Measurements from ENCODE around the gene TLN1.

Gene TLN1

DNA sequence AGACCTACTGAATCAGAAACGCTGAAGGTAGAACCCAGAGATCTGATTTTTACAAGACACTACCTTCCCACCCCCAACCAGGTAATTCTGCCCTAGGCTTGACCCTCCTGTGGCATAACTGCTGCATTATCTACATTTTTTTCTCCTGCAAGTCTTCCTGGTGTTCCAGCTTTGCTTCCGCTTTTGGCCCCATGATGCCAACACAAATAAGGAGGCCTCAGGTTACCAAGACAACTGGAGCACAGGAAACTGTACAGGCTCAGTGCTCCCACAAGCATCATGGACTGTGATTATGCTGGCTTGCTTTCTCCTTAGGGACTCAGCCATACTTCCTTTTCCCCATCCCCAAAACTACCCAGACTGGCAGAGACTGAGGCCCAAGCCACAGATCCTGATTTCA is 28.7 kb upstream of the TLN1 start:
- no peak for DNase-seq (ENCODE audit: extremely low read depth, low read depth)
- TF ChIP-seq, protein P1, sequence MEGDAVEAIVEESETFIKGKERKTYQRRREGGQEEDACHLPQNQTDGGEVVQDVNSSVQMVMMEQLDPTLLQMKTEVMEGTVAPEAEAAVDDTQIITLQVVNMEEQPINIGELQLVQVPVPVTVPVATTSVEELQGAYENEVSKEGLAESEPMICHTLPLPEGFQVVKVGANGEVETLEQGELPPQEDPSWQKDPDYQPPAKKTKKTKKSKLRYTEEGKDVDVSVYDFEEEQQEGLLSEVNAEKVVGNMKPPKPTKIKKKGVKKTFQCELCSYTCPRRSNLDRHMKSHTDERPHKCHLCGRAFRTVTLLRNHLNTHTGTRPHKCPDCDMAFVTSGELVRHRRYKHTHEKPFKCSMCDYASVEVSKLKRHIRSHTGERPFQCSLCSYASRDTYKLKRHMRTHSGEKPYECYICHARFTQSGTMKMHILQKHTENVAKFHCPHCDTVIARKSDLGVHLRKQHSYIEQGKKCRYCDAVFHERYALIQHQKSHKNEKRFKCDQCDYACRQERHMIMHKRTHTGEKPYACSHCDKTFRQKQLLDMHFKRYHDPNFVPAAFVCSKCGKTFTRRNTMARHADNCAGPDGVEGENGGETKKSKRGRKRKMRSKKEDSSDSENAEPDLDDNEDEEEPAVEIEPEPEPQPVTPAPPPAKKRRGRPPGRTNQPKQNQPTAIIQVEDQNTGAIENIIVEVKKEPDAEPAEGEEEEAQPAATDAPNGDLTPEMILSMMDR (IDR thresholded peaks at IDR 0.05; ENCODE audit: low read depth, low read length, missing control alignments), result no peak
- no peak overlapping the region for H3K4me3 ChIP-seq (replicated peaks; ENCODE audit: low read depth, low read length)

DNA sequence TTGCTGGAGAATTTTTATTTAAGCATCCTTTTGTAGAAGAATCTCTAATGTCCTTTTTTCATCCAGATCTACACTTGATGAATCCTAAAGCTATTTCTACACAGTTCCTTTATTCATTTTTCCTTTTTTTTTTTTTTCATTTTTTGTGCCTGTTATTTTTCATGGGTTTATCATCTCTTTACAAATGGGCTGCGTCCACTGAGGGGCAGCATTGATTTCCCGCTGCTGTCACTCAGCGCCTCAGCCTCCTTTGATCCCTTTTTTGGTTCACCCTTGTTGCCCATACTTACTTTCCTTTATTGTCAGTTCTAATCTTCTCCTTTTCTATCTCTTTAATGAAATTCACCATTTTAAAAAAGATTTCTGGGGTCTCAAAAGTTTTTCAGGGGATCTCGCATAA is 27.8 kb upstream of the TLN1 start:
- TF ChIP-seq, protein P1 (IDR thresholded peaks at IDR 0.05; ENCODE audit: low read depth, low read length, missing control alignments), result no peak
- no peak overlapping the region for H3K4me3 ChIP-seq (replicated peaks; ENCODE audit: low read depth, low read length)
- no peak for DNase-seq (ENCODE audit: extremely low read depth, low read depth)

DNA sequence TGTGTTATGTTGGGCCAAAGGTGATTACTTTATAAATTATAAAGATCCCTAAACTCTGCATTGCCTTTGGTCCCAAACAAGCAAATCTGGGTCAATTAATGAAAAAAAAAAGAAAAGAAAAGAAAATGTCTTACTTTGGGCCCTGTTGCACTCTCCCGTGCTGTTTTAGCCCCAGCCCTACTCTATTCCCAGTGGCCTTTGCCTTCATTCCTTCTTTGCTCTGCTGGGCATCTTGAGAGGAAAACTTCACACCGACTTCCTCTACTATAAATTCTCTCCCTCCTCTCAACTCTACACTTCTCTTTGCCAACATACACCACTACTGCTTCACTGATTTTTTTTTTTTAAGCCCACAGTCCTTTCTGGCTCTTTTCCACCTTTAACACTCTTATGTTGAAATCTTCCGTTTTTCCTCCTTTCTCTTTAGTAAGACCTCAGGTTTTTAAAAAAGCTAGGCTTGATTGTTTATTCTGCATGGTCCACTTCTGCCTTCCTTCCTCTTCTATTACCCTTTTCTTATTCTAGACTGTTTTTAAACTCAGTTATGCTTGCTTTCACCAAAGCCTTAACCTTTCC is 26.6 kb upstream of the TLN1 start:
- no peak for DNase-seq (ENCODE audit: extremely low read depth, low read depth)
- no peak overlapping the region for H3K4me3 ChIP-seq (replicated peaks; ENCODE audit: low read depth, low read length)
- TF ChIP-seq, protein P1 (IDR thresholded peaks at IDR 0.05; ENCODE audit: low read depth, low read length, missing control alignments), result no peak

DNA sequence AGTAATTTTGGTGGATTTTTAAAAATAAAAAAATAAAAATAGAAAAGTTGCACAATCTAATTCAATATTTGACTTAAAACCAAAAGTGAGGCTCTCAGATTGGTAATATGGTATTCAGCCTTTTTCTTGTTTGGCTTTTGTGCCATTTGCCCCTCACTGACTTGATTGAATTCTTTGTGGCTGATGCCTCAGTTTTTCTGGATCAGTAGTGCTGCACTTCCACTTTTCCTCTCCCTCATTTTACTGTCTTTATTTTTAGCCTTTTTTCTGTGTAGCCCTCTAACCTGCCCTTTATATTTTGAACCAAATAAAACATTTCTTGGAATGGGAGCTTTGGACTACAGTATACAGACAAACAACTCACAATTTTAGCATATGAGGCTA is 25.9 kb upstream of the TLN1 start:
- H3K4me3 ChIP-seq (replicated peaks; ENCODE audit: low read depth, low read length), result no peak overlapping the region
- TF ChIP-seq, protein P1 (IDR thresholded peaks at IDR 0.05; ENCODE audit: low read depth, low read length, missing control alignments), result no peak
- DNase-seq (ENCODE audit: extremely low read depth, low read depth), result no peak

DNA sequence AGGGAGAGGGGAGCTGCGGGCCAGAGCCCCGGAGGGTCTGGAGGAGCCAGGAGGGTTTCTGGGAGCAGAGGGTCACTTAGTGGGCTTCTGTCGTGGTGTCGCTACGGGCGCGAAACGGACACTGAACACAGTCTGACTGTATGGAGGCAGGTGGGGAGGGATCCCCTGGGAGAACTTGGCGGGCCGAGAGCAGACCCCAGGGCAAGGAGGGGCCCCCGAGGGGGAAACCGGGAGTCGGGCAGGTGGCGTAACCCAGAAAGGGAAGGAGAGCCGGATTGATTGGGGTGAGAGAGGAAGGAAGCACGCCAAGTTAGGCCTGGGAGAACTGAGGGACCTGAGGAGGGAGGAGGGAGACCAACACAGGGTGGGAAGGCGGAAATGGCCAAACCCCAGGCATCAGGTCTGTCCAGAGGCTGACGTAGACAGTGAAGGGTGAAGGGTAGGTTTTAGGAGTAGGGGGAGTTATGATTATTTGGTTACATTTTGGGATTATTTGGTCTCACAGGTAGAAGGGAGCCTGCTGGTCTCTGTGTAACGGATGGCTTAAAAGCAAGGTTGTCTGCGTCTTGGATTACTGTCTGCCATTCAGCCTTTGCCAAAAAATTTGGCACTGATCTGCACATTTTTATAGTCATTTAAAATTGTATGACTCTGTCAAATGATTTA is 25.4 kb upstream of the TLN1 start:
- peak overlapping the region; percentile 50 for H3K4me3 ChIP-seq (replicated peaks; ENCODE audit: low read depth, low read length)
- no peak for DNase-seq (ENCODE audit: extremely low read depth, low read depth)
- TF ChIP-seq, protein P1 (IDR thresholded peaks at IDR 0.05; ENCODE audit: low read depth, low read length, missing control alignments), result no peak

DNA sequence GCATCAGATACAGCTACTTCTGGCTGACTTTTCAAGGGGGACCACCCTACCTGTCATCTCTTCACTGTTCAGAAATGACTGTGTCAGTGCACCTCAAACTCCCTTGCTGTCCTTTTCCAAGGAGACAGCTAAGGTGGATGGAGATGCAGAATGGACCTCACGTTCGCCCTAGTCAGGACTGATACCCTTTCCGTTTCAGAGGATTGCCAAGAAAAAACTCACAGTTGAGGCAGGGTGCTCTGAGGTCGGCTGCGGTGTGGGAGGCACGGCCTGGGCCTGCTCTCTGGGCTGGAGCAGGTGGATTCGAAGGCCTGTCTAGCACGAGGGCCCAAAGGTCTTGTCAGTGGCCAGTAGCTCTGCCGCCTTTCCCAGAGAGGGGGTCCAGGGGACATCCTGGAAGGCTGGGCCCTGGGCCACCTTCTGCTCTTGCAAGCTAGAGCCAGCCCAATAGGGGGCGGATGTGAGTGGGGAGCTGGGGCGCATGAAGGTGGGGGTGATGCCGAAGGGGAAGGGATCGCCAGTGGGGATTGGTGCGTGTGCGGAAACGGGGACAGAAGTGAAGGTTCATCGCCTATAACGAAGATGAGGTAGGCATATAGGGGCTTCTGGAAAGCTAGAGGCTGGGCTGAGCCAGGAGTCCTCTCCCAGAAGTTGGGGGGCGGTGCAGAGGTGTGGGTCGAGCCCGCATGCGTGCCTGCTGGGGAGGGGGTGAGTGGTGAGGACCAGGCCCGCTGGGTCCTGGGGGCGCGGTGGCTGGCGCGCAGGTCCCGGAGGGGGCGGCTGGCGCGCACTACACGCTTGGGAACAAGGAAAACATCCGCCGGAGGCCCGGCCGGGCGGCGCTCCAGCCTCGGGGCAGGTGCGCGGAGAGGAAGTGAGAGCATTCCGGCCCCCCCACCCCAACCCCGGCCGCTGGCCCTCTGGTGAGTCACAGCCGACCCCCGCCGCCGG is 24.6 kb upstream of the TLN1 start:
- TF ChIP-seq, protein P1 (IDR thresholded peaks at IDR 0.05; ENCODE audit: low read depth, low read length, missing control alignments), result peak; percentile 68
- H3K4me3 ChIP-seq (replicated peaks; ENCODE audit: low read depth, low read length), result peak overlapping the region; percentile 50
- no peak for DNase-seq (ENCODE audit: extremely low read depth, low read depth)
